DOHH2 (cell line): Measurements from ENCODE around the gene TSPO.

Source experiments
- H3F3A ChIP-seq: fragments of 200-600 bp; sonication (generic), shearing (Covaris generic); 2 replicates; pipeline ENCODE4 v1.6.0; 2016; ENCODE audit warnings: antibody characterized with exemption, mild to moderate bottlenecking; ENCODE audit not compliant: control insufficient read depth, insufficient read depth
- H3K27ac ChIP-seq: fragments of 200-600 bp; sonication (generic); 2 replicates; pipeline ENCODE4 v1.5.1; 2014; ENCODE audit warnings: low read depth, mild to moderate bottlenecking, low read length, moderate library complexity
- H3K27me3 ChIP-seq: fragments of 200-600 bp; sonication (generic); 2 replicates; pipeline ENCODE4 v1.6.1; 2014; ENCODE audit warnings: mild to moderate bottlenecking, low read length, mixed read lengths; ENCODE audit not compliant: control insufficient read depth
- H3K36me3 ChIP-seq: fragments of 200-600 bp; sonication (generic); 2 replicates; pipeline ENCODE4 v1.6.1; 2014; ENCODE audit warnings: mild to moderate bottlenecking, low read length, moderate library complexity, mixed read lengths; ENCODE audit not compliant: control insufficient read depth
- H3K4me1 ChIP-seq: fragments of 200-600 bp; sonication (generic); 2 replicates; pipeline ENCODE4 v1.6.1; 2014; ENCODE audit warnings: mild to moderate bottlenecking, low read length, mixed read lengths; ENCODE audit not compliant: control insufficient read depth
- H3K4me2 ChIP-seq: fragments of 200-600 bp; sonication (generic); 2 replicates; pipeline ENCODE4 v1.6.0; 2014; ENCODE audit warnings: mild to moderate bottlenecking, low read length, moderate library complexity
- H3K4me3 ChIP-seq: fragments of 200-600 bp; sonication (generic); 2 replicates; pipeline ENCODE4 v1.5.1; 2014; ENCODE audit warnings: mild to moderate bottlenecking, low read length, mixed read lengths
- H3K79me2 ChIP-seq: fragments of 200-600 bp; sonication (generic); 2 replicates; pipeline ENCODE4 v1.6.1; 2014; ENCODE audit warnings: mild to moderate bottlenecking, low read length, mixed read lengths; ENCODE audit not compliant: control insufficient read depth
- H3K9me2 ChIP-seq: fragments of 200-600 bp; sonication (generic); replicated peaks from 2 replicates; pipeline ENCODE4 v1.6.1; 2014; ENCODE audit warnings: mild to moderate bottlenecking, low read length, mixed read lengths; ENCODE audit not compliant: control insufficient read depth
- H3K9me3 ChIP-seq: fragments of 200-600 bp; sonication (generic); 2 replicates; pipeline ENCODE4 v1.6.1; 2014; ENCODE audit warnings: antibody characterized with exemption, low read length, mixed read lengths; ENCODE audit not compliant: control insufficient read depth, insufficient read depth
- H4K20me1 ChIP-seq: fragments of 200-600 bp; sonication (generic); 2 replicates; pipeline ENCODE4 v1.6.0; 2014; ENCODE audit warnings: low read depth, mild to moderate bottlenecking, antibody characterized with exemption, low read length, moderate library complexity; ENCODE audit not compliant: control insufficient read depth, insufficient read depth
- EZH2phosphoT487 ChIP-seq: fragments of 200-600 bp; sonication (generic); IDR thresholded peaks from 2 replicates; pipeline ENCODE4 v1.6.1; 2017; ENCODE audit warnings: borderline replicate concordance, mild to moderate bottlenecking, antibody characterized with exemption, low read length, moderate library complexity, mixed read lengths
- TF ChIP-seq, protein P1 (sequence below): fragments of 200-600 bp; sonication (generic); IDR thresholded peaks from one replicate; pipeline ENCODE4 v1.5.1; 2014; ENCODE audit warnings: antibody characterized with exemption, mild to moderate bottlenecking, low read depth, low read length; ENCODE audit not compliant: poor library complexity, severe bottlenecking

The TSPO gene

GRCh38 chr22:43164636-43165035, 13.3 kb downstream of the TSPO start:
- peaks cover 17% of the 10 kb centered on the region for H3K27me3 ChIP-seq
- no peak for TF ChIP-seq EZH2phosphoT487
- H3K9me3 ChIP-seq = no peaks in the 10 kb centered on the region
- no peak overlapping the region for H3K4me2 ChIP-seq
- no peaks in the 10 kb centered on the region for H3K79me2 ChIP-seq
- no peak overlapping the region for H3K4me3 ChIP-seq
- H3K36me3 ChIP-seq = peaks cover 13% of the 10 kb centered on the region
- H3K4me1 ChIP-seq = peaks cover 10% of the 10 kb centered on the region
- H4K20me1 ChIP-seq = no peaks in the 10 kb centered on the region
- no peaks in the 10 kb centered on the region for H3K9me2 ChIP-seq
- no peaks in the 10 kb centered on the region for H3F3A ChIP-seq
- H3K27ac ChIP-seq = no peak overlapping the region

- no peaks in the 10 kb centered on the region for H3F3A ChIP-seq
- H3K4me2 ChIP-seq = no peak overlapping the region
- no peaks in the 10 kb centered on the region for H4K20me1 ChIP-seq
- H3K4me3 ChIP-seq = no peak overlapping the region
- no peak overlapping the region for H3K27ac ChIP-seq
- peaks cover 10% of the 10 kb centered on the region for H3K4me1 ChIP-seq
- peaks cover 17% of the 10 kb centered on the region for H3K27me3 ChIP-seq
- H3K79me2 ChIP-seq = no peaks in the 10 kb centered on the region
- TF ChIP-seq, protein P1, sequence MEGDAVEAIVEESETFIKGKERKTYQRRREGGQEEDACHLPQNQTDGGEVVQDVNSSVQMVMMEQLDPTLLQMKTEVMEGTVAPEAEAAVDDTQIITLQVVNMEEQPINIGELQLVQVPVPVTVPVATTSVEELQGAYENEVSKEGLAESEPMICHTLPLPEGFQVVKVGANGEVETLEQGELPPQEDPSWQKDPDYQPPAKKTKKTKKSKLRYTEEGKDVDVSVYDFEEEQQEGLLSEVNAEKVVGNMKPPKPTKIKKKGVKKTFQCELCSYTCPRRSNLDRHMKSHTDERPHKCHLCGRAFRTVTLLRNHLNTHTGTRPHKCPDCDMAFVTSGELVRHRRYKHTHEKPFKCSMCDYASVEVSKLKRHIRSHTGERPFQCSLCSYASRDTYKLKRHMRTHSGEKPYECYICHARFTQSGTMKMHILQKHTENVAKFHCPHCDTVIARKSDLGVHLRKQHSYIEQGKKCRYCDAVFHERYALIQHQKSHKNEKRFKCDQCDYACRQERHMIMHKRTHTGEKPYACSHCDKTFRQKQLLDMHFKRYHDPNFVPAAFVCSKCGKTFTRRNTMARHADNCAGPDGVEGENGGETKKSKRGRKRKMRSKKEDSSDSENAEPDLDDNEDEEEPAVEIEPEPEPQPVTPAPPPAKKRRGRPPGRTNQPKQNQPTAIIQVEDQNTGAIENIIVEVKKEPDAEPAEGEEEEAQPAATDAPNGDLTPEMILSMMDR = no peak
- TF ChIP-seq EZH2phosphoT487 = no peak
- no peaks in the 10 kb centered on the region for H3K9me3 ChIP-seq
- no peaks in the 10 kb centered on the region for H3K9me2 ChIP-seq
- peaks cover 26% of the 10 kb centered on the region for H3K36me3 ChIP-seq
Measured at GRCh38 chr22:43166132-43166930, 15.0 kb downstream of the TSPO start.

- Histone ChIP-seq H3K9me3 (no peaks in the 10 kb centered on the region), H3F3A (no peaks in the 10 kb centered on the region), H3K27ac (no peak overlapping the region), H4K20me1 (no peaks in the 10 kb centered on the region), H3K9me2 (no peaks in the 10 kb centered on the region), H3K36me3 (peaks cover 34% of the 10 kb centered on the region), H3K4me2 (no peak overlapping the region), H3K4me1 (peaks cover 10% of the 10 kb centered on the region), H3K79me2 (no peaks in the 10 kb centered on the region), H3K4me3 (no peak overlapping the region), H3K27me3 (peaks cover 17% of the 10 kb centered on the region)
- TF ChIP-seq, protein P1 = no peak
- TF ChIP-seq EZH2phosphoT487 = no peak
Measured at GRCh38 chr22:43167001-43167589, 15.7 kb downstream of the TSPO start.
